Neutrophil (primary cell): ENCODE data around the gene IGSF1.

Experiments used
- H3K27ac ChIP-seq: fragments of 200-600 bp; sonication (generic); 2 replicates; pipeline ENCODE4 v1.5.1; 2016; ENCODE audit warnings: mild to moderate bottlenecking, moderate library complexity
- H3K27me3 ChIP-seq: fragments of 200-600 bp; sonication (generic); 2 replicates; pipeline ENCODE4 v1.6.0; 2016; ENCODE audit warnings: mild to moderate bottlenecking
- H3K36me3 ChIP-seq: fragments of 200-600 bp; sonication (generic); 2 replicates; pipeline ENCODE4 v1.5.1; 2017
- H3K4me1 ChIP-seq, 2 experiments: fragments of 200-600 bp in 1 of 2; sonication (generic) in 1 of 2; 1 replicate in 1 of 2; 2 replicates in 1 of 2; pipeline versions ENCODE4 v1.5.1 to v1.6.1; 2013 to 2016; ENCODE audit warnings: low read depth in 1 of 2, low read length in 1 of 2, mild to moderate bottlenecking in 1 of 2, moderate library complexity in 1 of 2; ENCODE audit not compliant: control insufficient read depth in 1 of 2, insufficient read depth in 1 of 2
- H3K4me3 ChIP-seq, 2 experiments: fragments of 200-600 bp in 1 of 2; sonication (generic) in 1 of 2; 1 replicate in 1 of 2; 2 replicates in 1 of 2; pipeline ENCODE4 v1.5.1; 2013 to 2016; ENCODE audit warnings: low read depth in 1 of 2, low read length in 1 of 2, mild to moderate bottlenecking in 1 of 2, moderate library complexity in 1 of 2
- H3K9me3 ChIP-seq: fragments of 200-600 bp; sonication (generic); 2 replicates; pipeline ENCODE4 v1.5.1; 2016
- TF ChIP-seq, protein P1 (sequence below): fragments of 200-600 bp; sonication (generic); IDR thresholded peaks from 2 replicates; pipeline ENCODE4 v1.5.1; 2016; ENCODE audit warnings: antibody characterized with exemption

Gene IGSF1

DNA sequence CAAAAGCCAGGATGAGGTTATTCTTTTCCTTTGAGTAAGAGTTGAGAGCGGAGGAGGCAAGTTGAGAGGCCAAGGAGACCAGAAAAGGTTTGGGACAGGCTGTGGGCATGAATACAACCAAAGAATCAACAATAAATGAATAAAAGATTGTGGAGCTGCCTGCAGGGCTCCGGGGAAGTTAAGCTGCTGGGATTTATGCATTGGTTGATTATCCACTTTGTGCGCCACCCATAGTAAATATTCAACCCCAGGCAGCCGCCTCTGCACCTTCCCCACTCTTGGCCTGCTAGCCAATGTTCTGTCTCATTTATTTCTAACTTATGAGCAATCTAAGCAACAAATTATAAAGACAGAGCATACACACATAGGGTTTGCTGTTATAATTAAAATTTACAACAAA lies 28.2 kb upstream of the IGSF1 start:
- Histone ChIP-seq H3K4me1 (no peaks in the 10 kb centered on the region), H3K27me3 (no peaks in the 10 kb centered on the region), H3K27ac (no peak overlapping the region), H3K36me3 (no peaks in the 10 kb centered on the region), H3K9me3 (no peaks in the 10 kb centered on the region), H3K4me3 (no peak overlapping the region)
- TF ChIP-seq, protein P1, sequence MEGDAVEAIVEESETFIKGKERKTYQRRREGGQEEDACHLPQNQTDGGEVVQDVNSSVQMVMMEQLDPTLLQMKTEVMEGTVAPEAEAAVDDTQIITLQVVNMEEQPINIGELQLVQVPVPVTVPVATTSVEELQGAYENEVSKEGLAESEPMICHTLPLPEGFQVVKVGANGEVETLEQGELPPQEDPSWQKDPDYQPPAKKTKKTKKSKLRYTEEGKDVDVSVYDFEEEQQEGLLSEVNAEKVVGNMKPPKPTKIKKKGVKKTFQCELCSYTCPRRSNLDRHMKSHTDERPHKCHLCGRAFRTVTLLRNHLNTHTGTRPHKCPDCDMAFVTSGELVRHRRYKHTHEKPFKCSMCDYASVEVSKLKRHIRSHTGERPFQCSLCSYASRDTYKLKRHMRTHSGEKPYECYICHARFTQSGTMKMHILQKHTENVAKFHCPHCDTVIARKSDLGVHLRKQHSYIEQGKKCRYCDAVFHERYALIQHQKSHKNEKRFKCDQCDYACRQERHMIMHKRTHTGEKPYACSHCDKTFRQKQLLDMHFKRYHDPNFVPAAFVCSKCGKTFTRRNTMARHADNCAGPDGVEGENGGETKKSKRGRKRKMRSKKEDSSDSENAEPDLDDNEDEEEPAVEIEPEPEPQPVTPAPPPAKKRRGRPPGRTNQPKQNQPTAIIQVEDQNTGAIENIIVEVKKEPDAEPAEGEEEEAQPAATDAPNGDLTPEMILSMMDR = no peak

DNA sequence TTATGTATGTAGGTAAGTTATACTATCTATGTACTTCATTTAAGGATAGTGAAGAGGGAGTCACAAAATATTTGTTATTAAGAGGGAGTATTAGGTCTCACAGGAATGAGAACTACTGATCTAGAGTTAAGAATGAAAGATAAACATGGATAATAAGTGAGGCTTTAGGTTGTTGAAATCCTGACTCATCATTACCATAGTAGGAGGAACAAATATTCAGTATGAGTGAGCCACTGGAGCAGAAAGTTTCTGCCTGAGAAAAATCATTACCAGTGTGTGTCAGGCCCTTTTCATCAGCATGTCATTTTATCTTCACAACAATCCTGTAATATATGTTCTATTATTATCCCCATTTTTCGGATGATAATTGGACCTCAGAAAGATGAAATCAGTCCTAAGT lies 27.2 kb upstream of the IGSF1 start:
- H3K4me3 ChIP-seq = no peak overlapping the region
- no peaks in the 10 kb centered on the region for H3K27me3 ChIP-seq
- TF ChIP-seq, protein P1 = no peak
- H3K9me3 ChIP-seq = no peaks in the 10 kb centered on the region
- no peak overlapping the region for H3K27ac ChIP-seq
- no peaks in the 10 kb centered on the region for H3K36me3 ChIP-seq
- H3K4me1 ChIP-seq = no peaks in the 10 kb centered on the region

GRCh38 chrX:131308980-131309379 lies 19.9 kb upstream of the IGSF1 start:
- TF ChIP-seq, protein P1 = no peak
- H3K4me3 ChIP-seq = no peak overlapping the region
- no peaks in the 10 kb centered on the region for H3K9me3 ChIP-seq
- H3K36me3 ChIP-seq = no peaks in the 10 kb centered on the region
- H3K4me1 ChIP-seq = no peaks in the 10 kb centered on the region
- H3K27ac ChIP-seq = no peak overlapping the region
- H3K27me3 ChIP-seq = no peaks in the 10 kb centered on the region

DNA sequence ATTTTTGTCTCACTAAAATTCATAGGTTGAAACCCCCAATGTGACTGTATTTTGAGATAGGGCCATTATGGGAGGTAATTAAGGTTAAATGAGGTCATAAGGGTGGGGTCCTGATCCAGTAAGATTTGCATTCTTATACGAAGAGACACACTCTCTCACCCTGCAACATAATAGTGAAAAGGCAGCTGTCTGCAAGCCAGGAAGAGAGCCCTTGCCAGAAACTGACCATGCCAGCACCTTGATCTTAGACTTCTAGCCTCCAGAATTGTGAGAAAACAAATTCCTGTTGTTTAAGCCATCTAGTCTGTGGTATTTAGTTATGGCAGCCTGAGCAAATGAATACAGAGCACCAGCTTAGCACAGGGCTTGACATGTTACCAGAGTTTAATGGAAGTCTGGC lies 17.5 kb upstream of the IGSF1 start:
- no peak overlapping the region for H3K27ac ChIP-seq
- TF ChIP-seq, protein P1 = no peak
- H3K9me3 ChIP-seq = no peaks in the 10 kb centered on the region
- H3K36me3 ChIP-seq = no peaks in the 10 kb centered on the region
- no peaks in the 10 kb centered on the region for H3K4me1 ChIP-seq
- H3K4me3 ChIP-seq = no peak overlapping the region
- no peaks in the 10 kb centered on the region for H3K27me3 ChIP-seq

DNA sequence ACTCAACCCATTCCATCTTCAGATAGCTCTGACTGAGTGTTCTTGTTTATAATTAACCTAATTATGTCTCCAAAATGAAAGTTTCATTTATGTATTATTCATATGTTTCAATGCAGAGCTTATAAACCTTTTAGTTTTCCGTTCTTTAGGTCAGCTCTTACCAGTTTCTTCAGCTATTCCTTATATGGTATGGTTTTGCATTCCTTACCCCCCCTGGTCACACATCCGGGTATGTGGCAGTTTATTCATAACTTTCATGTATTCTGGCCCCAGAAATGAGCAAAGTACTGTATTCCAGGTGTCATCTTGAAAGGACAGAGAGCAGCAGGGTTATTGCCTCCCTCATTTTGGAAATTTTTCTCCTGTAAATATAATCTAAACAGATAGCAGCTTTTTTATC lies 16.8 kb upstream of the IGSF1 start:
- Histone ChIP-seq H3K36me3 (no peaks in the 10 kb centered on the region), H3K9me3 (no peaks in the 10 kb centered on the region), H3K27ac (no peak overlapping the region), H3K4me3 (no peak overlapping the region), H3K4me1 (no peaks in the 10 kb centered on the region), H3K27me3 (no peaks in the 10 kb centered on the region)
- TF ChIP-seq, protein P1 = no peak

DNA sequence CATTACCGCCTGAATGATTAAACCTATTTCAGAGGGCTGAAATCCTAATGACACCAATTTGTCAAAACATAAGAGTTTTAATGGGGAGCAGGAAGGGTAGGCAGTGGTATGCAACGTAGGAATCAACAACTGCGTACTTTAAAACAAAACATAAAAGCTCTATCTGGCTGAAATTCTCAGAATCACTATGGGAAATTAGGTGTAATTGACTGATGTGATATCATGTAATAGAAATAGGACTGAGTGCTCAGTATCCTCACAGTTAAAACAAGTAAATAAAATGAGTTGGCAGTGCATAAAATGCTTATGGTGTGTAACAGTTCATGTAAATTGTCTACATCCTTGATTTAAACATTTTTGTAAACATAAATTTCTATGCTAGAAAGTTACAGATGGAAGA lies 13.6 kb upstream of the IGSF1 start:
- H3K4me3 ChIP-seq = no peak overlapping the region
- TF ChIP-seq, protein P1 = no peak
- H3K36me3 ChIP-seq = no peaks in the 10 kb centered on the region
- H3K9me3 ChIP-seq = no peaks in the 10 kb centered on the region
- H3K27me3 ChIP-seq = no peaks in the 10 kb centered on the region
- no peak overlapping the region for H3K27ac ChIP-seq
- no peaks in the 10 kb centered on the region for H3K4me1 ChIP-seq
